H1 (cell line): ENCODE data around the gene DNAJB6. TPM values are rescaled to one million over a fixed set of nuclear protein-coding genes. Genes with fewer than 3 reads are reported as not detected.

Source experiments
- BCL11A ChIP-seq, 2 experiments: IDR thresholded peaks; one replicate each; pipeline ENCODE4 v1.6.1; 2011; ENCODE audit warnings: low read depth in 2 of 2, low read length in 2 of 2, mild to moderate bottlenecking in 2 of 2
- CBX5 ChIP-seq: fragments of 300-800, 300-1000 bp; sonication (generic); IDR thresholded peaks from 2 replicates; pipeline ENCODE4 v1.7.1; 2016; ENCODE audit warnings: antibody characterized with exemption, low read length, low read depth
- HDAC6 ChIP-seq: IDR thresholded peaks from one replicate; pipeline ENCODE4 v1.7.1; 2012; ENCODE audit warnings: low read depth, mild to moderate bottlenecking, inconsistent platforms, low read length, moderate library complexity
- KDM4A ChIP-seq: IDR thresholded peaks from one replicate; pipeline ENCODE4 v1.7.1; 2012; ENCODE audit warnings: low read depth, mild to moderate bottlenecking, moderate library complexity, low read length, inconsistent platforms; ENCODE audit not compliant: severe bottlenecking
- MAX ChIP-seq: IDR thresholded peaks from 2 replicates; pipeline ENCODE4 v1.6.1; 2012; ENCODE audit warnings: inconsistent platforms
- POU5F1 ChIP-seq: IDR thresholded peaks from 2 replicates; pipeline ENCODE4 v1.6.1; 2011; ENCODE audit warnings: low read depth, mild to moderate bottlenecking, low read length, moderate library complexity
- RNF2 ChIP-seq: fragments of 200-900, 300-1000 bp; sonication (generic); IDR thresholded peaks from 2 replicates; pipeline ENCODE4 v1.7.1; 2016; ENCODE audit warnings: borderline replicate concordance, low read depth, mild to moderate bottlenecking, antibody characterized with exemption, low read length; ENCODE audit not compliant: poor library complexity, severe bottlenecking; ENCODE audit errors: missing control alignments
- SIRT6 ChIP-seq: IDR thresholded peaks from one replicate; pipeline ENCODE4 v1.7.1; 2012; ENCODE audit warnings: low read length, inconsistent platforms
- SUZ12 ChIP-seq: fragments of 200-600 bp; sonication (generic); IDR thresholded peaks from 2 replicates; pipeline ENCODE4 v1.6.1; 2012; ENCODE audit warnings: mild to moderate bottlenecking, inconsistent platforms, low read length, moderate library complexity, mixed read lengths
- polyA plus RNA-seq, 7 experiments: library from polyadenylated mRNA; depleted of rRNA in 3 of 7; stranded (reverse) in 5 of 7; unstranded in 2 of 7; fragments of >200 nt in 5 of 7; fragments of 200-250 nt in 2 of 7; gene quantifications; 1 replicate in 5 of 7; 2 replicates in 1 of 7; 4 replicates in 1 of 7; pipeline versions ENCODE4 v1.2.1 to v1.2.3, GENCODE V29; 2011 to 2013; ENCODE audit warnings: missing spikeins in 2 of 7, mixed read lengths in 2 of 7
- total RNA-seq: library from RNA; stranded (reverse); fragmentation: NEBNext Ultra II Directional; extraction: Animal tissue kit (Norgen Biotek cat#: 25700); gene quantifications from 2 replicates; pipeline ENCODE4 v1.2.1, GENCODE V29; 2021
- TF ChIP-seq, protein P1 (sequence below): fragments of 300-600 bp; sonication (generic); IDR thresholded peaks from 2 replicates; pipeline ENCODE4 v1.7.1; 2012; ENCODE audit warnings: low read length, moderate library complexity, mild to moderate bottlenecking, inconsistent platforms; ENCODE audit not compliant: insufficient replicate concordance

Gene DNAJB6
- total and polyA plus RNA-seq, 2 of the 8 experiments (the other 6 are each of a cell fraction or from before 2014, with no cell fraction given), result 166 to 295 TPM

DNA sequence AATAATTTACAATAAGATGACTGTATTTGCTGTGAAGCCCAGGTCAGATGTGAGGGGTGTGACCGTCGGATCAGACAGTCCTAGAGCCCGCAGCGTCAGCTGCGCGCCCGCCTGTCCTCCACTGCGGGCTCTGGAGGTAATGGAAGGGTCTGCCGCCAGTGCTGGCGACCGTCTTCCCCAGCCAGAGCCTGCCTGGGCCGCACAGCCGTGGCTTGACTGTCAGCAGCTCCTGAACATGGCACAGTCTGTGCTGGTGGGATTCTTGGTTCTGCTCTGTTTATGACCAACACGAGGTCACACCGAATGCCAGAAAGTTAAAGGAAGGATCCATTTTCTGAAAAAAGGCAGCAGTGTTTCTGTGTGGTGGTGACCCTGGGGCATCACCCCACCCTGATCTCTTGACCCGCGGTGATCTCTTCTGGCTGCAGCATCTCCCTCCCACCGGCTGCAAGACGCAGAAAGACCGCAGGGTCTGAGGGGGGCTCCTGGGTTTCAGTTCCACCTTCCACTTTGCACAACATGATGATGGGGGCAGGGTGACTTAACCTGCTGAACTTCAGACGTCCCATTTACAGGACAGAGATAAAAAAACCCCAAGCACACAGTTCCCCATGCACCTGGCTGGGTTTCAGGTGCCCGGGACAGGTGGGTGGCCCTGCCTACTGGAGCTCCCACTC, 103.7 kb downstream of the DNAJB6 start (continued):
- TF ChIP-seq, protein P1, sequence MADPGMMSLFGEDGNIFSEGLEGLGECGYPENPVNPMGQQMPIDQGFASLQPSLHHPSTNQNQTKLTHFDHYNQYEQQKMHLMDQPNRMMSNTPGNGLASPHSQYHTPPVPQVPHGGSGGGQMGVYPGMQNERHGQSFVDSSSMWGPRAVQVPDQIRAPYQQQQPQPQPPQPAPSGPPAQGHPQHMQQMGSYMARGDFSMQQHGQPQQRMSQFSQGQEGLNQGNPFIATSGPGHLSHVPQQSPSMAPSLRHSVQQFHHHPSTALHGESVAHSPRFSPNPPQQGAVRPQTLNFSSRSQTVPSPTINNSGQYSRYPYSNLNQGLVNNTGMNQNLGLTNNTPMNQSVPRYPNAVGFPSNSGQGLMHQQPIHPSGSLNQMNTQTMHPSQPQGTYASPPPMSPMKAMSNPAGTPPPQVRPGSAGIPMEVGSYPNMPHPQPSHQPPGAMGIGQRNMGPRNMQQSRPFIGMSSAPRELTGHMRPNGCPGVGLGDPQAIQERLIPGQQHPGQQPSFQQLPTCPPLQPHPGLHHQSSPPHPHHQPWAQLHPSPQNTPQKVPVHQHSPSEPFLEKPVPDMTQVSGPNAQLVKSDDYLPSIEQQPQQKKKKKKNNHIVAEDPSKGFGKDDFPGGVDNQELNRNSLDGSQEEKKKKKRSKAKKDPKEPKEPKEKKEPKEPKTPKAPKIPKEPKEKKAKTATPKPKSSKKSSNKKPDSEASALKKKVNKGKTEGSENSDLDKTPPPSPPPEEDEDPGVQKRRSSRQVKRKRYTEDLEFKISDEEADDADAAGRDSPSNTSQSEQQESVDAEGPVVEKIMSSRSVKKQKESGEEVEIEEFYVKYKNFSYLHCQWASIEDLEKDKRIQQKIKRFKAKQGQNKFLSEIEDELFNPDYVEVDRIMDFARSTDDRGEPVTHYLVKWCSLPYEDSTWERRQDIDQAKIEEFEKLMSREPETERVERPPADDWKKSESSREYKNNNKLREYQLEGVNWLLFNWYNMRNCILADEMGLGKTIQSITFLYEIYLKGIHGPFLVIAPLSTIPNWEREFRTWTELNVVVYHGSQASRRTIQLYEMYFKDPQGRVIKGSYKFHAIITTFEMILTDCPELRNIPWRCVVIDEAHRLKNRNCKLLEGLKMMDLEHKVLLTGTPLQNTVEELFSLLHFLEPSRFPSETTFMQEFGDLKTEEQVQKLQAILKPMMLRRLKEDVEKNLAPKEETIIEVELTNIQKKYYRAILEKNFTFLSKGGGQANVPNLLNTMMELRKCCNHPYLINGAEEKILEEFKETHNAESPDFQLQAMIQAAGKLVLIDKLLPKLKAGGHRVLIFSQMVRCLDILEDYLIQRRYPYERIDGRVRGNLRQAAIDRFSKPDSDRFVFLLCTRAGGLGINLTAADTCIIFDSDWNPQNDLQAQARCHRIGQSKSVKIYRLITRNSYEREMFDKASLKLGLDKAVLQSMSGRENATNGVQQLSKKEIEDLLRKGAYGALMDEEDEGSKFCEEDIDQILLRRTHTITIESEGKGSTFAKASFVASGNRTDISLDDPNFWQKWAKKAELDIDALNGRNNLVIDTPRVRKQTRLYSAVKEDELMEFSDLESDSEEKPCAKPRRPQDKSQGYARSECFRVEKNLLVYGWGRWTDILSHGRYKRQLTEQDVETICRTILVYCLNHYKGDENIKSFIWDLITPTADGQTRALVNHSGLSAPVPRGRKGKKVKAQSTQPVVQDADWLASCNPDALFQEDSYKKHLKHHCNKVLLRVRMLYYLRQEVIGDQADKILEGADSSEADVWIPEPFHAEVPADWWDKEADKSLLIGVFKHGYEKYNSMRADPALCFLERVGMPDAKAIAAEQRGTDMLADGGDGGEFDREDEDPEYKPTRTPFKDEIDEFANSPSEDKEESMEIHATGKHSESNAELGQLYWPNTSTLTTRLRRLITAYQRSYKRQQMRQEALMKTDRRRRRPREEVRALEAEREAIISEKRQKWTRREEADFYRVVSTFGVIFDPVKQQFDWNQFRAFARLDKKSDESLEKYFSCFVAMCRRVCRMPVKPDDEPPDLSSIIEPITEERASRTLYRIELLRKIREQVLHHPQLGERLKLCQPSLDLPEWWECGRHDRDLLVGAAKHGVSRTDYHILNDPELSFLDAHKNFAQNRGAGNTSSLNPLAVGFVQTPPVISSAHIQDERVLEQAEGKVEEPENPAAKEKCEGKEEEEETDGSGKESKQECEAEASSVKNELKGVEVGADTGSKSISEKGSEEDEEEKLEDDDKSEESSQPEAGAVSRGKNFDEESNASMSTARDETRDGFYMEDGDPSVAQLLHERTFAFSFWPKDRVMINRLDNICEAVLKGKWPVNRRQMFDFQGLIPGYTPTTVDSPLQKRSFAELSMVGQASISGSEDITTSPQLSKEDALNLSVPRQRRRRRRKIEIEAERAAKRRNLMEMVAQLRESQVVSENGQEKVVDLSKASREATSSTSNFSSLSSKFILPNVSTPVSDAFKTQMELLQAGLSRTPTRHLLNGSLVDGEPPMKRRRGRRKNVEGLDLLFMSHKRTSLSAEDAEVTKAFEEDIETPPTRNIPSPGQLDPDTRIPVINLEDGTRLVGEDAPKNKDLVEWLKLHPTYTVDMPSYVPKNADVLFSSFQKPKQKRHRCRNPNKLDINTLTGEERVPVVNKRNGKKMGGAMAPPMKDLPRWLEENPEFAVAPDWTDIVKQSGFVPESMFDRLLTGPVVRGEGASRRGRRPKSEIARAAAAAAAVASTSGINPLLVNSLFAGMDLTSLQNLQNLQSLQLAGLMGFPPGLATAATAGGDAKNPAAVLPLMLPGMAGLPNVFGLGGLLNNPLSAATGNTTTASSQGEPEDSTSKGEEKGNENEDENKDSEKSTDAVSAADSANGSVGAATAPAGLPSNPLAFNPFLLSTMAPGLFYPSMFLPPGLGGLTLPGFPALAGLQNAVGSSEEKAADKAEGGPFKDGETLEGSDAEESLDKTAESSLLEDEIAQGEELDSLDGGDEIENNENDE, result no peak
- TF ChIP-seq HDAC6 (no peak), CBX5 (no peak), BCL11A (IDR thresholded peaks at IDR 0.05; ENCODE audit: low read depth in 2 of 2, low read length in 2 of 2) (no peak), SUZ12 (no peak), SIRT6 (no peak), RNF2 (no peak), MAX (no peak), POU5F1 (no peak), KDM4A (no peak)
